T-helper 2 cell treated with Interferon-gamma antibody and Interleukin-4, amounts not matched to agents 100 ng/mL and 5 ng/mL, for 36 hours (primary cell): ENCODE measurements around the gene ASIC2. TPM values are rescaled to one million over a fixed set of nuclear protein-coding genes. Genes with fewer than 3 reads are reported as not detected.

Source experiments
- intact Hi-C: fragments of 100-400 bp; cut with micrococcal nuclease; formaldehyde crosslinking; loops from one replicate; pipeline ENCODE4 v1.15.1; 2023
- total RNA-seq: library from RNA; stranded (reverse); gene quantifications from 2 replicates; pipeline ENCODE4 v1.2.3, GENCODE V29; 2022

Gene ASIC2
- total RNA-seq, 1 donor from 2014 or later: not detected

- intact Hi-C loops: no loop called here
Observed at GRCh38 chr17:33207231-33207630, 85.9 kb downstream of the ASIC2 start.

GRCh38 chr17:33205552-33205951, 87.5 kb downstream of the ASIC2 start:
- intact Hi-C loops: no loop called here

- intact Hi-C loops: no loop called here
Observed at GRCh38 chr17:33204701-33205100, 88.4 kb downstream of the ASIC2 start.

- intact Hi-C loops: no loop called here
Observed at GRCh38 chr17:33204156-33204555, 88.9 kb downstream of the ASIC2 start.

- intact Hi-C loops: no loop called here
Observed at GRCh38 chr17:33202796-33203495, 90.1 kb downstream of the ASIC2 start.

- intact Hi-C loops: no loop called here
Observed at GRCh38 chr17:33202021-33202420, 91.1 kb downstream of the ASIC2 start.

- intact Hi-C loops: no loop called here
Observed at GRCh38 chr17:33201283-33201682, 91.8 kb downstream of the ASIC2 start.

GRCh38 chr17:33200587-33200986, 92.5 kb downstream of the ASIC2 start:
- intact Hi-C loops: no loop called here

- intact Hi-C loops: no loop called here
Observed at GRCh38 chr17:33199571-33200510, 93.3 kb downstream of the ASIC2 start.

- intact Hi-C loops: no loop called here
Observed at GRCh38 chr17:33198954-33199353, 94.1 kb downstream of the ASIC2 start.

- intact Hi-C loops: no loop called here
Observed at GRCh38 chr17:33197342-33197741, 95.8 kb downstream of the ASIC2 start.

GRCh38 chr17:33196883-33197282, 96.2 kb downstream of the ASIC2 start:
- intact Hi-C loops: no loop called here

GRCh38 chr17:33192951-33193911, 99.9 kb downstream of the ASIC2 start:
- intact Hi-C loops: no loop called here

- intact Hi-C loops: no loop called here
Observed at GRCh38 chr17:33183487-33184026, 109.5 kb downstream of the ASIC2 start.

- intact Hi-C loops: no loop called here
Observed at GRCh38 chr17:33179151-33179550, 113.9 kb downstream of the ASIC2 start.

- intact Hi-C loops: no loop called here
Observed at GRCh38 chr17:33178681-33179080, 114.4 kb downstream of the ASIC2 start.

GRCh38 chr17:33175562-33175961, 117.5 kb downstream of the ASIC2 start:
- intact Hi-C loops: no loop called here

- intact Hi-C loops: no loop called here
Observed at GRCh38 chr17:33171931-33172330, 121.2 kb downstream of the ASIC2 start.

- intact Hi-C loops: no loop called here
Observed at GRCh38 chr17:33169580-33170285, 123.4 kb downstream of the ASIC2 start.

GRCh38 chr17:33167736-33168135, 125.4 kb downstream of the ASIC2 start:
- intact Hi-C loops: no loop called here
